Medulla oblongata (tissue), 1 donor: ENCODE results near the gene OLIG1.

Experiments
- DNase-seq: peaks from one replicate; pipeline ENCODE4 v3.0.0-alpha.2; 2015; ENCODE audit errors: extremely low spot score

The OLIG1 gene

DNA sequence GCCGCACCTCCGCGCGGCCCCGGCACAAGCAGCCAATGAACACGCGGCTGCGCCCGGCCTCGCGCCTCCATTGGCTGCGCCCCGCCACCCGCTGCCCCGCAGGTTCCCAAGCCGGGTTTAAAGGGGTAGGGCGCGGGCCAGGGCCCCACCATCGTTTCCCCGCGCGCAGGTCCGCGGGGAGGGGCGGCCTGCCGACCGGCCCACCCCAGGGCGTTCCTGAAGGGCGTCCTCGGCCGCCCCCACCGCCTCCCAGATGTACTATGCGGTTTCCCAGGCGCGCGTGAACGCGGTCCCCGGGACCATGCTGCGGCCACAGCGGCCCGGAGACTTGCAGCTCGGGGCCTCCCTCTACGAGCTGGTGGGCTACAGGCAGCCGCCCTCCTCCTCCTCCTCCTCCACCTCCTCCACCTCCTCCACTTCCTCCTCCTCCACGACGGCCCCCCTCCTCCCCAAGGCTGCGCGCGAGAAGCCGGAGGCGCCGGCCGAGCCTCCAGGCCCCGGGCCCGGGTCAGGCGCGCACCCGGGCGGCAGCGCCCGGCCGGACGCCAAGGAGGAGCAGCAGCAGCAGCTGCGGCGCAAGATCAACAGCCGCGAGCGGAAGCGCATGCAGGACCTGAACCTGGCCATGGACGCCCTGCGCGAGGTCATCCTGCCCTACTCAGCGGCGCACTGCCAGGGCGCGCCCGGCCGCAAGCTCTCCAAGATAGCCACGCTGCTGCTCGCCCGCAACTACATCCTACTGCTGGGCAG lies at the start of gene OLIG1:
Gene OLIG1, plus strand, starts transcription at position 148 of the 750 bp plus-strand sequence. Its CDS starts 106 bp downstream, at position 254.
- peak; percentile 75 for DNase-seq

- DNase-seq, result no peak
Observed at GRCh38 chr21:33020558-33021100, 49.3 kb upstream of the OLIG1 start.

DNA sequence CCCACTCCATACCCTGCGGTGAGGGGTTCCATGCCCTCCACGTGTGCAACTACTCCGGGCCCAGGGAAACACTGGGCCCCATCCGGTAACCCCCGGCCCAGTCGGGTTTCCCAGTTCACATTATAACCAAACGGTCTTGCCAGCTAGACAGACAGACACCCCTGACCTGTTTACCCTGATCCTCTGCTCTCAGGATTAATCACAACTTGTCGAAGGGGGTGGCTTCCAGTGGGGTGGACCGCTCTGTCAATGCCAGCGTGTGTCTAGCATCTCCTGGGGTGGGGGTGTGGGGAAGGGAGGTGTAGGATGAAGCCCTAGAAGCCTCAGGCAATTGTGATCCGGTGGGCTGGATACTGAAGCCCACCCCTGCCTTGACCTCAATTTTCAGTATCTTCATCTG lies 48.8 kb upstream of the OLIG1 start:
- no peak for DNase-seq

DNA sequence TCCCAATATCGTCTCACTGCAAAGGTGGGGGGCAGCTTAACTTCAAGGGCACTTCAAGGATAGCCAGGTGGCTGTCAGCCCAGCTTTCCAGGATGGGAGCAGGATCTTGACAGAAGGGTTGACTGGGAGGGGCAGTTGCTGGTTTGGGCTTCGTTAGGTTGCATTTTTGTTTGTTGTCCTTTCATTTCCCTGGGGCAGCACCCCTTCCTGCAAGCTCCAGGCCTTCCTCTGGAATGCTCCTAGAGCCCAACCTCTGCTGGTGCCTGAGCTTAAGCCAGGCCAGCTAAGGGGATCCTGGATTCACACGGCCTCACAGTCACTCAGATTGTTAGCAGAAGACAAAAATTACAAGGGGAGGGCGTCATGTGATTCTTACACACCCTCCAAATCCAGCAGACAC lies 48.3 kb upstream of the OLIG1 start:
- DNase-seq, result no peak

DNA sequence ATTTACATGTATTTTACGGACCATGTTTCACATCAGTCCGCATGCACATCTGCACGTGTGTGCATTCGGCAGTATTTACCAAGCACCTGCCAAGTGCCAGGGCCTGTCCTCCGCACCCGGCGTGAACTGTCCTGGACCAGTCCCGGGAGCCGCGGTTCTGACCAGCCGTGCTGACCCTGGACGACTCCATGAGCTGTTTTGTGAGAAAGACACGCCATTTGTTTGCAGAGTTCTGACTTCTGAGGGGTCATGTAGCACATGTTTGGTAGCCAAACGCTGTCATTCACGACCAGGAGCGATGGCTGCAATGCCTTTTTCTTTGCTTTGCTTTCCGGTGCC lies 47.5 kb upstream of the OLIG1 start:
- DNase-seq, result no peak

DNA sequence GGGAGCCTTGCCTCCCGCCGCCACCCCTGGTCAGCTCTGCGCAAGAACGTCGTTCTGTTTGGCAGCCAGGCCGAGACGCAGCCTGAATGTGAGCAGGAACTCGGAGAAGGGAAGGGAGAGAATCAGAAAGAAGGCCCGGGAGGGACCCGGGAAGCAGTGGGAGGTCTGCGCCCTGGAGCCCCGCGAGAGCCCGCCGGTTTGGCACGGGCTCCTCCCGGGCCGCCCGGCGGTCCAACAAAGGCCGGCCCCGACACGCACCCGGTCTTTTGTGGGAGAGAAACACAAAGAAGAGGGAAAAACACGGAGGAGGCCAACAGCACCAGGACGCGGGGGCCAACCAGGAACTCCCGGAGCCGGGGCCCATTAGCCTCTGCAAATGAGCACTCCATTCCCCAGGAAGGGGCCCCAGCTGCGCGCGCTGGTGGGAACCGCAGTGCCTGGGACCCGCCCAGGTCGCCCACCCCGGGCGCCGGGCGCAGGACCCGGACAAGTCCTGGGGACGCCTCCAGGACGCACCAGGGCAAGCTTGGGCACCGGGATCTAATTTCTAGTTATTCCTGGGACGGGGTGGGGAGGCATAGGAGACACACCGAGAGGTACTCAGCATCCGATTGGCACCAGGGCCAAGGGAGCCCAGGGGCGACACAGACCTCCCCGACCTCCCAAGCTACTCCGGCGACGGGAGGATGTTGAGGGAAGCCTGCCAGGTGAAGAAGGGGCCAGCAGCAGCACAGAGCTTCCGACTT lies 46.9 kb upstream of the OLIG1 start:
- no peak for DNase-seq

GRCh38 chr21:33023574-33024200 lies 46.3 kb upstream of the OLIG1 start:
- no peak for DNase-seq

GRCh38 chr21:33024201-33025103 lies 45.5 kb upstream of the OLIG1 start:
- DNase-seq, result peak; percentile 37

DNA sequence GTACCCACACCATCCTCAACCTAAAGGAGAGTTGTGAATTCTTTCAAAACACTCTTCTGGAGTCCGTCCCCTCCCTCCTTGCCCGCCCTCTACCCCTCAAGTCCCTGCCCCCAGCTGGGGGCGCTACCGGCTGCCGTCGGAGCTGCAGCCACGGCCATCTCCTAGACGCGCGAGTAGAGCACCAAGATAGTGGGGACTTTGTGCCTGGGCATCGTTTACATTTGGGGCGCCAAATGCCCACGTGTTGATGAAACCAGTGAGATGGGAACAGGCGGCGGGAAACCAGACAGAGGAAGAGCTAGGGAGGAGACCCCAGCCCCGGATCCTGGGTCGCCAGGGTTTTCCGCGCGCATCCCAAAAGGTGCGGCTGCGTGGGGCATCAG lies 44.8 kb upstream of the OLIG1 start:
- peak; percentile 79 for DNase-seq

DNA sequence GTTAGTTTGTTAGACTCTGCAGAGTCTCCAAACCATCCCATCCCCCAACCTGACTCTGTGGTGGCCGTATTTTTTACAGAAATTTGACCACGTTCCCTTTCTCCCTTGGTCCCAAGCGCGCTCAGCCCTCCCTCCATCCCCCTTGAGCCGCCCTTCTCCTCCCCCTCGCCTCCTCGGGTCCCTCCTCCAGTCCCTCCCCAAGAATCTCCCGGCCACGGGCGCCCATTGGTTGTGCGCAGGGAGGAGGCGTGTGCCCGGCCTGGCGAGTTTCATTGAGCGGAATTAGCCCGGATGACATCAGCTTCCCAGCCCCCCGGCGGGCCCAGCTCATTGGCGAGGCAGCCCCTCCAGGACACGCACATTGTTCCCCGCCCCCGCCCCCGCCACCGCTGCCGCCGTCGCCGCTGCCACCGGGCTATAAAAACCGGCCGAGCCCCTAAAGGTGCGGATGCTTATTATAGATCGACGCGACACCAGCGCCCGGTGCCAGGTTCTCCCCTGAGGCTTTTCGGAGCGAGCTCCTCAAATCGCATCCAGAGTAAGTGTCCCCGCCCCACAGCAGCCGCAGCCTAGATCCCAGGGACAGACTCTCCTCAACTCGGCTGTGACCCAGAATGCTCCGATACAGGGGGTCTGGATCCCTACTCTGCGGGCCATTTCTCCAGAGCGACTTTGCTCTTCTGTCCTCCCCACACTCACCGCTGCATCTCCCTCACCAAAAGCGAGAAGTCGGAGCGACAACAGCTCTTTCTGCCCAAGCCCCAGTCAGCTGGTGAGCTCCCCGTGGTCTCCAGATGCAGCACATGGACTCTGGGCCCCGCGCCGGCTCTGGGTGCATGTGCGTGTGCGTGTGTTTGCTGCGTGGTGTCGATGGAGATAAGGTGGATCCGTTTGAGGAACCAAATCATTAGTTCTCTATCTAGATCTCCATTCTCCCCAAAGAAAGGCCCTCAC lies 44.2 kb upstream of the OLIG1 start, which contains the start of gene OLIG2:
Gene OLIG2, plus strand, starts transcription at position 447 of the 954 bp plus-strand sequence. CDS start 928 bp downstream, outside the sequence.
- peak; percentile 95 for DNase-seq

- DNase-seq, result no peak
Observed at GRCh38 chr21:33026443-33026858, 43.5 kb upstream of the OLIG1 start.

GRCh38 chr21:33026878-33027400 lies 43.0 kb upstream of the OLIG1 start:
- DNase-seq, result no peak

- no peak for DNase-seq
Observed at GRCh38 chr21:33027401-33028286, 42.3 kb upstream of the OLIG1 start.

- no peak for DNase-seq
Observed at GRCh38 chr21:33028287-33028670, 41.7 kb upstream of the OLIG1 start.

DNA sequence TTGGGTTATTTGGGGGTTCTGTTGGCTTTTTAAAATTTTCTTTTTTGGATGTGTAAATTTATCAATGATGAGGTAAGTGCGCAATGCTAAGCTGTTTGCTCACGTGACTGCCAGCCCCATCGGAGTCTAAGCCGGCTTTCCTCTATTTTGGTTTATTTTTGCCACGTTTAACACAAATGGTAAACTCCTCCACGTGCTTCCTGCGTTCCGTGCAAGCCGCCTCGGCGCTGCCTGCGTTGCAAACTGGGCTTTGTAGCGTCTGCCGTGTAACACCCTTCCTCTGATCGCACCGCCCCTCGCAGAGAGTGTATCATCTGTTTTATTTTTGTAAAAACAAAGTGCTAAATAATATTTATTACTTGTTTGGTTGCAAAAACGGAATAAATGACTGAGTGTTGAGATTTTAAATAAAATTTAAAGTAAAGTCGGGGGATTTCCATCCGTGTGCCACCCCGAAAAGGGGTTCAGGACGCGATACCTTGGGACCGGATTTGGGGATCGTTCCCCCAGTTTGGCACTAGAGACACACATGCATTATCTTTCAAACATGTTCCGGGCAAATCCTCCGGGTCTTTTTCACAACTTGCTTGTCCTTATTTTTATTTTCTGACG lies 41.1 kb upstream of the OLIG1 start:
- no peak for DNase-seq

DNA sequence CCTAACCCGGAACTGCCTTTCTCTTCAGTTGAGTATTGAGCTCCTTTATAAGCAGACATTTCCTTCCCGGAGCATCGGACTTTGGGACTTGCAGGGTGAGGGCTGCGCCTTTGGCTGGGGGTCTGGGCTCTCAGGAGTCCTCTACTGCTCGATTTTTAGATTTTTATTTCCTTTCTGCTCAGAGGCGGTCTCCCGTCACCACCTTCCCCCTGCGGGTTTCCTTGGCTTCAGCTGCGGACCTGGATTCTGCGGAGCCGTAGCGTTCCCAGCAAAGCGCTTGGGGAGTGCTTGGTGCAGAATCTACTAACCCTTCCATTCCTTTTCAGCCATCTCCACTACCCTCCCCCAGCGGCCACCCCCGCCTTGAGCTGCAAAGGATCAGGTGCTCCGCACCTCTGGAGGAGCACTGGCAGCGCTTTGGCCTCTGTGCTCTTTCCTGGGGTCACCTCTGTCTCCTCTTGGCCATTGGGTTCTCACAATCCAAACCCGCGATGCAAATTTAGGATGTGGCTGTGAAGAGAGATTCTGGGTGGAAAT lies 40.5 kb upstream of the OLIG1 start:
- no peak for DNase-seq

GRCh38 chr21:33029975-33030461 lies 39.9 kb upstream of the OLIG1 start:
- DNase-seq, result no peak

- no peak for DNase-seq
Observed at GRCh38 chr21:33030633-33031032, 39.3 kb upstream of the OLIG1 start.
